IMR-90 (cell line): Measurements from ENCODE around the gene KIAA0319L. TPM values are rescaled to one million over a fixed set of nuclear protein-coding genes. Genes with fewer than 3 reads are reported as not detected.

Source experiments
- ATAC-seq: fragments of 200-7000 bp; cut with Tn5 transposase; 2 replicates; pipeline ENCODE4 v1.9.1; 2020; ENCODE audit warnings: low read depth, mild to moderate bottlenecking, moderate library complexity
- BruUV-seq: library from RNA; stranded (reverse); fragments of 400-500 nt; replicated peaks from 2 replicates; lab custom pipeline; 2021; lab: Mats Ljungman, UMichigan
- CTCF ChIA-PET: fragments of 300-600 bp; formaldehyde crosslinking; extraction: SDS; loops from one replicate; lab custom pipeline; 2021; ENCODE audit warnings: antibody characterized with exemption; lab: Yijun Ruan, JAX
- POLR2A ChIA-PET: fragments of 300-600 bp; sonication (Branson Sonifier 250); formaldehyde crosslinking; loops from one replicate; lab custom pipeline; 2022; ENCODE audit warnings: antibody characterized with exemption; ENCODE audit not compliant: unreplicated experiment; lab: Charles Lee
- DNase-seq: peaks from one replicate; pipeline ENCODE4 v3.0.0; 2013
- H2AFZ ChIP-seq: replicated peaks from 2 replicates; pipeline ENCODE3; 2013; ENCODE audit warnings: low read length, mild to moderate bottlenecking; ENCODE audit not compliant: poor library complexity
- H2AK5ac ChIP-seq: 2 replicates; pipeline ENCODE4 v1.6.1; 2013; ENCODE audit warnings: low read depth, low read length, inconsistent platforms
- H2AK9ac ChIP-seq: replicated peaks from 2 replicates; pipeline ENCODE3; 2013; ENCODE audit warnings: mild to moderate bottlenecking, low read depth, low read length, moderate library complexity; ENCODE audit not compliant: poor library complexity
- H2BK120ac ChIP-seq: 2 replicates; pipeline ENCODE4 v1.6.1; 2013; ENCODE audit warnings: low read depth, low read length, inconsistent platforms
- H2BK15ac ChIP-seq: 3 replicates; pipeline ENCODE4 v1.6.1; 2013; ENCODE audit warnings: low read depth, low read length, inconsistent platforms
- H2BK20ac ChIP-seq: 2 replicates; pipeline ENCODE4 v1.6.1; 2013; ENCODE audit warnings: low read depth, mild to moderate bottlenecking, inconsistent platforms, low read length, moderate library complexity
- H2BK5ac ChIP-seq: 2 replicates; pipeline ENCODE4 v1.6.1; 2013; ENCODE audit warnings: mild to moderate bottlenecking, low read depth, low read length, inconsistent platforms; ENCODE audit not compliant: poor library complexity, severe bottlenecking
- H3K14ac ChIP-seq: replicated peaks from 2 replicates; pipeline ENCODE4 v1.6.1; 2013; ENCODE audit warnings: low read depth, low read length, inconsistent platforms
- H3K18ac ChIP-seq: 2 replicates; pipeline ENCODE4 v1.6.1; 2013; ENCODE audit warnings: low read depth, low read length, control low read depth
- H3K23ac ChIP-seq: 2 replicates; pipeline ENCODE4 v1.6.1; 2013; ENCODE audit warnings: low read depth, low read length, inconsistent platforms
- H3K27ac ChIP-seq: 2 replicates; pipeline ENCODE4 v1.5.1; 2013; ENCODE audit warnings: mild to moderate bottlenecking, control low read depth, low read length; ENCODE audit not compliant: insufficient read depth
- H3K27me3 ChIP-seq: 2 replicates; pipeline ENCODE4 v1.6.1; 2013; ENCODE audit warnings: low read length; ENCODE audit not compliant: control insufficient read depth, insufficient read depth
- H3K36me3 ChIP-seq: 2 replicates; pipeline ENCODE4 v1.6.1; 2013; ENCODE audit warnings: low read length, mixed read lengths; ENCODE audit not compliant: control insufficient read depth, insufficient read depth
- H3K4ac ChIP-seq: 2 replicates; pipeline ENCODE4 v1.6.1; 2013; ENCODE audit warnings: low read depth, low read length, inconsistent platforms
- H3K4me1 ChIP-seq: 2 replicates; pipeline ENCODE4 v1.6.1; 2013; ENCODE audit warnings: low read length, mixed read lengths; ENCODE audit not compliant: control insufficient read depth, insufficient read depth
- H3K4me2 ChIP-seq: 2 replicates; pipeline ENCODE4 v1.6.1; 2013; ENCODE audit warnings: low read depth, mild to moderate bottlenecking, control low read depth, low read length, moderate library complexity
- H3K4me3 ChIP-seq: 2 replicates; pipeline ENCODE4 v1.5.1; 2013; ENCODE audit warnings: low read depth, mild to moderate bottlenecking, control low read depth, low read length, moderate library complexity; ENCODE audit not compliant: insufficient read depth
- H3K56ac ChIP-seq: 2 replicates; pipeline ENCODE4 v1.6.1; 2013; ENCODE audit warnings: low read length, inconsistent platforms; ENCODE audit not compliant: insufficient read depth; ENCODE audit errors: extremely low read depth
- H3K79me1 ChIP-seq, 2 experiments: 2 replicates each; pipeline ENCODE4 v1.6.1; 2013; ENCODE audit warnings: low read length in 2 of 2, inconsistent platforms in 1 of 2, low read depth in 1 of 2
- H3K9ac ChIP-seq: 2 replicates; pipeline ENCODE4 v1.6.1; 2013; ENCODE audit warnings: low read depth, low read length, control low read depth
- H3K9me1 ChIP-seq: 2 replicates; pipeline ENCODE4 v1.6.1; 2013; ENCODE audit warnings: low read length, inconsistent platforms; ENCODE audit not compliant: insufficient read depth
- H3K9me3 ChIP-seq: 2 replicates; pipeline ENCODE4 v1.6.1; 2013; ENCODE audit warnings: low read length; ENCODE audit not compliant: control insufficient read depth, insufficient read depth
- H4K20me1 ChIP-seq: 2 replicates; pipeline ENCODE4 v1.6.1; 2013; ENCODE audit warnings: low read length, inconsistent platforms; ENCODE audit not compliant: insufficient read depth
- H4K5ac ChIP-seq: 2 replicates; pipeline ENCODE4 v1.6.1; 2013; ENCODE audit warnings: mild to moderate bottlenecking, low read depth, low read length, control low read depth
- H4K8ac ChIP-seq, 2 experiments: 2 replicates each; pipeline ENCODE4 v1.6.1; 2013; ENCODE audit warnings: low read depth in 2 of 2, low read length in 2 of 2, control low read depth in 1 of 2, inconsistent platforms in 1 of 2
- H4K91ac ChIP-seq: 2 replicates; pipeline ENCODE4 v1.6.1; 2013; ENCODE audit warnings: low read depth, low read length, inconsistent platforms; ENCODE audit not compliant: insufficient read depth
- MXI1 ChIP-seq: IDR thresholded peaks from 2 replicates; pipeline ENCODE4 v1.6.1; 2012; ENCODE audit warnings: low read depth, mild to moderate bottlenecking, low read length, moderate library complexity, borderline replicate concordance
- WGBS, 2 experiments: methylation state at CpG; one replicate each; pipeline versions ENCODE4 v1.1.5 to v1.1.7; 2013; ENCODE audit warnings: missing lambda C conversion rate in 2 of 2; ENCODE audit not compliant: insufficient read length in 1 of 2; ENCODE audit errors: extremely low coverage in 2 of 2; 5-methylcytosine and 5-hydroxymethylcytosine counted together
- dilution Hi-C: fragments of 300-500 bp; cut with HindIII; formaldehyde crosslinking; loops from one replicate; pipeline ENCODE4 v1.14.3; 2018; ENCODE audit warnings: low sequenced_read_pairs; ENCODE audit not compliant: unreplicated experiment
- in situ Hi-C: fragments of 300-500 bp; cut with MboI; formaldehyde crosslinking; loops from 3 replicates; pipeline ENCODE4 v1.14.3; 2019; ENCODE audit warnings: low sequenced_read_pairs, inconsistent platforms, mixed read lengths
- intact Hi-C: fragments of 100-400 bp; cut with micrococcal nuclease; formaldehyde crosslinking; loops from 2 replicates; pipeline ENCODE4 v1.10.0; 2022
- polyA plus RNA-seq, 3 experiments: library from polyadenylated mRNA; depleted of rRNA; stranded (reverse); fragments of >200 nt; gene quantifications; 2 replicates each; pipeline ENCODE4 v1.2.3, GENCODE V29; 2012; ENCODE audit warnings: low replicate concordance in 1 of 3
- total RNA-seq: library from RNA; depleted of rRNA; stranded (reverse); fragments of >200 nt; gene quantifications from 2 replicates; pipeline ENCODE4 v1.2.3, GENCODE V29; 2012
- TF ChIP-seq, protein P1 (sequence below): fragments of 150-350 bp; IDR thresholded peaks from 2 replicates; pipeline ENCODE4 v1.6.1; 2017; ENCODE audit warnings: mild to moderate bottlenecking, antibody characterized with exemption, low read length, low read depth

The KIAA0319L gene
- total and polyA plus RNA-seq, 2 of the 4 experiments (the other 2 are of a cell fraction): 38.0 to 49.8 TPM

- Histone ChIP-seq H2BK5ac (no peak overlapping the region), H3K18ac (no peak overlapping the region), H2AK9ac (no peak overlapping the region), H3K4me2 (no peak overlapping the region), H3K4ac (no peak overlapping the region), H4K91ac (no peak overlapping the region), H2BK20ac (no peak overlapping the region), H3K9me1 (no peaks in the 10 kb centered on the region), H3K4me1 (no peaks in the 10 kb centered on the region), H3K14ac (no peak overlapping the region), H2AK5ac (no peak overlapping the region), H4K5ac (no peak overlapping the region), H3K79me1 (peaks cover 4 to 6% of the 10 kb centered on the region in 2 experiments; a peak in 3 of 4 replicates), H3K9me3 (no peaks in the 10 kb centered on the region), H3K36me3 (peaks cover 35% of the 10 kb centered on the region), H3K23ac (no peak overlapping the region), H3K56ac (no peak overlapping the region), H3K4me3 (no peak overlapping the region), H4K20me1 (0 out of 2 replicates have a peak, but pooled peaks cover 5% of the 10 kb centered on the region), H2BK15ac (no peak overlapping the region), H3K27me3 (no peaks in the 10 kb centered on the region), H2AFZ (no peak overlapping the region), H3K9ac (no peak overlapping the region), H2BK120ac (no peak overlapping the region), H4K8ac (no peak overlapping the region), H3K27ac (no peak overlapping the region)
- BruUV-seq: no TSS peak
- DNase-seq (no peak), ATAC-seq (no peak)
- ChIA-PET POLR2A (no interaction called here), CTCF (interaction anchor here (0.6 kb wide), 1 partner anchor 360 kb away, joined by 4 read pairs; no protein-coding TSS in a partner anchor)
- in situ Hi-C loops: no loop called here
- intact Hi-C loops: no loop called here
- no CpG with 5 or more reads among the region's 4 CpGs for WGBS, 2 experiments
- dilution Hi-C loops: no loop called here
- TF ChIP-seq, protein P1, sequence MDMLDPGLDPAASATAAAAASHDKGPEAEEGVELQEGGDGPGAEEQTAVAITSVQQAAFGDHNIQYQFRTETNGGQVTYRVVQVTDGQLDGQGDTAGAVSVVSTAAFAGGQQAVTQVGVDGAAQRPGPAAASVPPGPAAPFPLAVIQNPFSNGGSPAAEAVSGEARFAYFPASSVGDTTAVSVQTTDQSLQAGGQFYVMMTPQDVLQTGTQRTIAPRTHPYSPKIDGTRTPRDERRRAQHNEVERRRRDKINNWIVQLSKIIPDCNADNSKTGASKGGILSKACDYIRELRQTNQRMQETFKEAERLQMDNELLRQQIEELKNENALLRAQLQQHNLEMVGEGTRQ: no peak
- TF ChIP-seq MXI1: no peak
Observed at GRCh38 chr1:35407743-35408142, 149.5 kb downstream of the KIAA0319L start.
